Measurements from ENCODE around the gene MAN2B2. TPM values are rescaled to one million over a fixed set of nuclear protein-coding genes. Genes with fewer than 3 reads are reported as not detected.
"Not testable (repeated sequence)": the region's sequence is repeated elsewhere in the genome, so short reads cannot be mapped to it uniquely, and the experiment has no call there.

Gene MAN2B2
- total and polyA plus RNA-seq, 7 donors, result 1.8 to 6.6 (median 3.2) TPM

- Histone ChIP-seq H3K4me1 (no peaks in the 10 kb centered on the region), H3K27ac (no peak overlapping the region), H3K27me3 (ENCODE audit: insufficient read depth in 3 of 3, low read length in 2 of 3) (no peaks in the 10 kb centered on the region), H3K9me3 (no peaks in the 10 kb centered on the region), H3K4me3 (no peak overlapping the region), H3K36me3 (ENCODE audit: insufficient read depth in 1 of 2, low read depth in 1 of 2) (no peaks in the 10 kb centered on the region)
- no peak for TF ChIP-seq CTCF (IDR thresholded peaks at IDR 0.05)
- no peak for DNase-seq
- ATAC-seq, result no peak
- 68 to 83% (median 76%) methylated on average over 3 of the region's 3 CpGs for WGBS, 3 donors
- intact Hi-C loops (cut with DNase I), result no loop called here
These were observed 52.8 kb downstream of the MAN2B2 start for GRCh38 chr4:6627832-6628231.

DNA sequence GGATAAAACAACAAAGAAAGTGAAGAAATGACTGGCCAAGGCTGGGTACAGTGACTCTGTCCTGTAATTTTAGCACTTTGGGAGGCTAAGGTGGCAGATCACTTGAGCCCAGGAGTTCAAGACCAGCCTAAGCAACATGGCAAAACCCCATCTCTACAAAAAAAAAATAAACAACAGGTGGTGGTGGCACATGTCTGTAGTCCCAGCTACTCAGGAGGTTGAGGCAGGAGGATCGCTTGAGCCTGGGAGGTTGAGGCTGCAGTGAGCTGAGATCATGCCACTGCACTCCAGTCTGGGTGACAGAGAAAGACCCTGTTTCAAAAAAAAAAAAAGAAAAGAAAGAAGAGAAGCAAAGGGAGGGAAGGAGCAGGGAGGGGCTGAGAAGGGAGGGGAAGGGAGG is 53.5 kb downstream of the MAN2B2 start:
- H3K4me3 ChIP-seq; DNase-seq; H3K27ac ChIP-seq; H3K4me1 ChIP-seq; ATAC-seq; H3K9me3 ChIP-seq; H3K27me3 ChIP-seq (ENCODE audit: insufficient read depth in 3 of 3, low read length in 2 of 3); H3K36me3 ChIP-seq (ENCODE audit: insufficient read depth in 1 of 2, low read depth in 1 of 2); intact Hi-C loops (cut with DNase I): not testable (repeated sequence)
- 91 to 100% (median 100%) methylated on average over 1 of the region's 1 CpG for WGBS, 3 donors

DNA sequence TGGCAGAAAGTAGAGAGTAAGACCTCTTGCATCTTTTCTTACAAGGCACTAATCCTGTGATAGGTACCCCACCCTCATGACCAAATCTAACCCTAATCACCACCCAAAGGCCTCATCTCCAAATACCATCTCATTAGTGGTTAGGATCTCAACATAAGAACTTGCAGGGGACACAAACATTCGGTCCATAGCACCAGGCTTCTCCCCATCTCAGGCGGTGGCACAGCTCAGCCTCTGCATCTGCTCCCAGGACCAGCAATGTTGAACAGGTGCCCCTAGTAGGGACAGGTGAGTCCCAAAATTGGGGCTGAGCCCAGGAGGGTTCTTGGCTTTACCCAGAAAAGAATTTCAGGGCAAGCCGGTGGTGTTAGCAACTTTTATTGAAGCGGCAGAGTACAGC is 57.1 kb downstream of the MAN2B2 start:
- Histone ChIP-seq H3K4me3 (no peak overlapping the region), H3K4me1 (peaks cover 4% of the 10 kb centered on the region), H3K27ac (no peak overlapping the region), H3K9me3 (no peaks in the 10 kb centered on the region), H3K27me3 (ENCODE audit: insufficient read depth in 3 of 3, low read length in 2 of 3) (no peaks in the 10 kb centered on the region), H3K36me3 (ENCODE audit: insufficient read depth in 1 of 2, low read depth in 1 of 2) (no peaks in the 10 kb centered on the region)
- intact Hi-C loops (cut with DNase I), result no loop called here
- 89 to 93% (median 91%) methylated on average over 4 of the region's 4 CpGs for WGBS, 3 donors
- no peak for TF ChIP-seq CTCF (IDR thresholded peaks at IDR 0.05)
- DNase-seq (no peak), ATAC-seq (no peak)

GRCh38 chr4:6633091-6633906 is 58.3 kb downstream of the MAN2B2 start:
- peaks cover 4% of the 10 kb centered on the region for H3K4me1 ChIP-seq
- peak; percentile 32 to 73 for DNase-seq
- no peaks in the 10 kb centered on the region for H3K27me3 ChIP-seq (ENCODE audit: insufficient read depth in 3 of 3, low read length in 2 of 3)
- WGBS, 3 donors, result 50 to 64% (median 55%) methylated on average over 10 of the region's 10 CpGs
- peak; percentile 42 to 92 (median 80) for ATAC-seq
- no peak overlapping the region for H3K4me3 ChIP-seq
- H3K36me3 ChIP-seq (ENCODE audit: insufficient read depth in 1 of 2, low read depth in 1 of 2), result no peaks in the 10 kb centered on the region
- no peaks in the 10 kb centered on the region for H3K9me3 ChIP-seq
- no peak for TF ChIP-seq CTCF (IDR thresholded peaks at IDR 0.05)
- intact Hi-C loops (cut with DNase I), result no loop called here
- no peak overlapping the region for H3K27ac ChIP-seq

DNA sequence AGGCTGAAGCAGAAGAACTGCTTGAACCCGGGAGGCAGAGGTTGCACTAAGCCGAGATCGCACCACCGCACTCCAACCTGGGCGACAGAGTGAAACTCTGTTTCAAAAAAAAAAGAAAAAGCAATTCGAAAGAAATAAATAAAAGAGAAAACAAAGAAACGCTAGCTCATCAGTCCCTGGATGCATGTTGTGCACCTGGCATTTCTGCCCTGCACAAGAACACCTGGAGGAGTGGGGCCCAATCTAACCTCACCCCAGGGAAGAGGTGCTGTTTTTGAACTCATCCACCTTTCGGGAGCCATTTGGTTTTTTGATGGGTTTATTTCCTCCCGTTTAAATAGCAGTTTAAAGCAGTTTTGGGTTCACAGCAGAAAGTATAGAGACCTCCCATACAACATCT is 59.8 kb downstream of the MAN2B2 start:
- Histone ChIP-seq H3K4me3 (no peak overlapping the region), H3K27me3 (ENCODE audit: insufficient read depth in 3 of 3, low read length in 2 of 3) (no peaks in the 10 kb centered on the region), H3K36me3 (ENCODE audit: insufficient read depth in 1 of 2, low read depth in 1 of 2) (no peaks in the 10 kb centered on the region), H3K9me3 (no peaks in the 10 kb centered on the region), H3K4me1 (peaks cover 4% of the 10 kb centered on the region), H3K27ac (no peak overlapping the region)
- intact Hi-C loops (cut with DNase I), result no loop called here
- 92 to 96% (median 92%) methylated on average over 9 of the region's 9 CpGs for WGBS, 3 donors
- ATAC-seq (no peak), DNase-seq (no peak)
- TF ChIP-seq CTCF (IDR thresholded peaks at IDR 0.05), result no peak

Data from psoas muscle (tissue), 8 donors.